Erythroblast (primary cell): ENCODE measurements around the gene RERE.

Experiments used
- GATA1 ChIP-seq: IDR thresholded peaks from 2 replicates; pipeline ENCODE4 v1.6.1; 2011; ENCODE audit warnings: low read depth, mild to moderate bottlenecking, control low read depth, low read length, moderate library complexity
- POLR2A ChIP-seq: IDR thresholded peaks from 2 replicates; pipeline ENCODE4 v1.6.1; 2011; ENCODE audit warnings: mild to moderate bottlenecking, low read length

DNA sequence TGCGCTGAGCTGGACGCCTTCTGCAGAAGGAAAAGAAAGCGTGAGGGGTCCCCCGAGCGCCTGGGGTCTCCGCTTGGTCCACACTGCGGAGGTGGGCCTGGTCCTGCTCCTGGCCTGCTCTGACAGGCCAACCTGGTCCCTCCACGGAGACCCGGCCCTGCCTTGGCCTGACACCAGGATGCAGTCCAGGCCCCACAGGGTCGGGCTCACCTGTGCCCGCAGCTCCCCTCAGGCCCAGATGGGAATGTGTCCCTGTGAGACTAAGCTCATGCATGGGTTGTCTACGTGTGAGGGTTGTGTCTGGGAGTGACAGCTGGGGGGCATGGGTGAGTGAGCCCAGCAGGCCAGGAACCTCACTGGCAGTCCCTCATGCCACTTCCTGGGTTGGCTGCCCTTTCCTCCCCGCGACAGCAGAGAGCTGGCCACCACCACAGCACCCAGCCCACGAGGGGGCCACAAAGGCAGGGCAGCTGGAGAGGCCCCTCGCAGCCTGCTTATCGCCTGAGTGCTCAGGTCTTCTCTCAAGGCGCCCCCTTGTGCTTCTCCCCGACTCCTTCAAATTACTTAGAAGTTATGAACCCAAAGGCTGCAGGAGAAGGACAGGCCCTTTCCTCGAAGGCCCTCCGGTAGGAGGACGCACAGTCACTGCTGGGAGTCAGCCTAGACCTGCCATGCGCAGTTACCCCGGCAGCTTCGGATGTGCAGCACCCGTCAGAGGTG lies 458.4 kb downstream of the RERE start:
- TF ChIP-seq POLR2A (no peak), GATA1 (no peak)
